ENCODE results near the gene C1orf74.

DNA sequence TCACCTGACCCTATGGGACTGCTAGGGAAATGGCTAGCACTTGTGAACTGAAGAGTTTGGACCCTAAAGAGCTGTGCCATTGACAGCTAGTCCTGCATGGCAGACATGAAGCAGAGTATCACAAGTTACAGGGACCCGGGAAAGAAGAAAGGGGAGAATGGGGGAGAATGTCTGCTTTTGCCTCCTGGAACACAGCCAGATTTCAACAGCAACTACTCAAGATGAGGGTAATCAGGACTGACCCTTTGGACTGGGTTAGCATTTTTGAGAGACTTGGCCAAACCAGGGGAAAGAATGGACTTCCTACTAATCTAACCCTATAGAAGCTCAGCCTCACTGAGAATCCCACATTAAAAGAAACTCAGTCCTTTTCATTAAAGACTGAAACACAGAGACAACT is 34.7 kb upstream of the C1orf74 start:
- TF ChIP-seq, protein P1, sequence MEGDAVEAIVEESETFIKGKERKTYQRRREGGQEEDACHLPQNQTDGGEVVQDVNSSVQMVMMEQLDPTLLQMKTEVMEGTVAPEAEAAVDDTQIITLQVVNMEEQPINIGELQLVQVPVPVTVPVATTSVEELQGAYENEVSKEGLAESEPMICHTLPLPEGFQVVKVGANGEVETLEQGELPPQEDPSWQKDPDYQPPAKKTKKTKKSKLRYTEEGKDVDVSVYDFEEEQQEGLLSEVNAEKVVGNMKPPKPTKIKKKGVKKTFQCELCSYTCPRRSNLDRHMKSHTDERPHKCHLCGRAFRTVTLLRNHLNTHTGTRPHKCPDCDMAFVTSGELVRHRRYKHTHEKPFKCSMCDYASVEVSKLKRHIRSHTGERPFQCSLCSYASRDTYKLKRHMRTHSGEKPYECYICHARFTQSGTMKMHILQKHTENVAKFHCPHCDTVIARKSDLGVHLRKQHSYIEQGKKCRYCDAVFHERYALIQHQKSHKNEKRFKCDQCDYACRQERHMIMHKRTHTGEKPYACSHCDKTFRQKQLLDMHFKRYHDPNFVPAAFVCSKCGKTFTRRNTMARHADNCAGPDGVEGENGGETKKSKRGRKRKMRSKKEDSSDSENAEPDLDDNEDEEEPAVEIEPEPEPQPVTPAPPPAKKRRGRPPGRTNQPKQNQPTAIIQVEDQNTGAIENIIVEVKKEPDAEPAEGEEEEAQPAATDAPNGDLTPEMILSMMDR (IDR thresholded peaks at IDR 0.05) = no peak
- TF ChIP-seq POLR2A (IDR thresholded peaks at IDR 0.05) = no peak
